DMS53 treated with DMSO at 0.1 percent for 48 hours (cell line): ENCODE data around the gene ZRANB3.
"Not testable (repeated sequence)": the region's sequence is repeated elsewhere in the genome, so short reads cannot be mapped to it uniquely, and the experiment has no call there.

Source experiments
- DNase-seq: peaks from one replicate; lab custom pipeline; 2025; ENCODE audit not compliant: unreplicated experiment; lab: John Stamatoyannopoulos, UW

Gene ZRANB3

DNA sequence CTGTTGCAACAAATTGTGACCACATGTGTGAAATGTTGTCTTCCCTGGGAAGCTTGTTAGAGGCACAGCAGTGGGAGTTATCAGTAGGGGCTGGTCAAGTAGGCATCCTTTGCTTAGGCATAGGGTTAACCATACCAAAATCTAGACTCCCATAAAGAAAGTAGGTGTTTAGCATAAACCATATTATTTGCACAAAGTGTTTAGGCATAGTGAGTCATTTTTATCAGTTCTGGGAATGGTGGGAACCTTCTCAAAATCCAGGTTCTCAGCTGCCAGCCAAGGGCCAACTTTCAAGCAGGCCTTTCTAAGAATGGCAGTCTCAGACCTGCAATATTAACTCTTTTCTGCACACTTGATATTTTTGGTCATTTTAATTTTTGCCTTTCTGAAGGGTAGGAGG is 390.4 kb downstream of the ZRANB3 start:
- DNase-seq = no peak

- no peak for DNase-seq
Observed at GRCh38 chr2:135132314-135132713, 398.7 kb downstream of the ZRANB3 start.

DNA sequence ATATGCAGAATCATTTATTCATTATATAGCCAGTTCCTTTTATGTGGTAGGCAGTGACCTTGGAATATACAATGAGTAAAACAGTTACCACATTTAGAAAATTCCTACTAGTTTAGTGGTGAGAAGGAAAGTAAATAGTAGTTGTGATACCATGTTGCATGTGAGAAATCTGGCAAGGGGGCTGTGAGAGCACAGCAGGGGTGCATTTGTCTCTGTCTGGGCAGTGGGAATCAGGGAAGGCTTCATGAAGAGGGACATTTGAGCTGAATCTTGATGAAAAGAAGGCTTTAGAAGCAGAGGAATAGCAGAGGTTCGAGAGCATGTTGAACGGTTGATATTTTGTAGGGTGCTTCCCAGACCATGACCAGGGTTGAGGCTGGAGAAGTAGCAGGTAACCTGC is 400.3 kb downstream of the ZRANB3 start:
- no peak for DNase-seq

GRCh38 chr2:135125940-135126339 is 405.1 kb downstream of the ZRANB3 start:
- no peak for DNase-seq

DNA sequence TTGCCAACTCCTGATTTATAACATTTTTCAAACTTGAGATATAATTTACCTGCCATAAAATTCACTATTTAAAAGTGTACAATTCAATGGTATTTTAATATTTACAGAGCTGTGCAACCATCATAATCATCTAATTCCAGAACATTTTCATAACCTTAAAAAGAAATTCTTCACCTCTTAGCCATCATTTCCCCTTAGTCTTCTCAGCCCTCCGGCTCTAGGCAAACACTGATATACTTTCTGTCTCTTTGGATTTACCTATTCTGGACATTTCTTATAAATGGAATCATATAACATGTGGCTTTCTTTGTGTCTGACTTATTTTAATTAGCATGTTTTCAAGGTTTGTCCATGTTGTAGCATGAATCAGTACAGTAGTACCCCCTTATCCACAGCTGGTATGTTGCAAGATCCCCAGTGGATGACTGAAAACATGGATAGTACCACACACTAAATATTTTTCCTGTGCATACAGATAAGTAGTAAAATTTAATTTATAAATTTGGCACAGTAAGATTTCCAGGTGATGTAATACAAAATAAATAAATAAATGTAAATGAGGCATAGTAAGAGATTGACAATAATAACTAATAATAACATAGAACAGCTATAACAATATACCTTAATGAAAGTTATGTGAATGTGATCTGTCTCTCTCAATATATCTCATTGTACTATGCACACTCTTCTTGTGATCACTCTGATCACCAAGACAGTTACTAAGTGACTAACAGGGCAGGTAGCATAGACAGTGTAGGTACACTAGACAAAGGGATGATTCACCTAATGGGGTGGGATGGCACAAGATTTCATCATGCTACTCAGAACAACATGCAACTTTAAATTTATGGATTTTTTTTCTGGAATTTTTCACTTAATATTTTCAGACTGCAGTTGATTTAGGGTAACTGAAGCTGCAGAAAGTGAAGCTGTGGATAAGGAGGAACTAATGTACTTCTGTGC is 405.8 kb downstream of the ZRANB3 start:
- DNase-seq = no peak

DNA sequence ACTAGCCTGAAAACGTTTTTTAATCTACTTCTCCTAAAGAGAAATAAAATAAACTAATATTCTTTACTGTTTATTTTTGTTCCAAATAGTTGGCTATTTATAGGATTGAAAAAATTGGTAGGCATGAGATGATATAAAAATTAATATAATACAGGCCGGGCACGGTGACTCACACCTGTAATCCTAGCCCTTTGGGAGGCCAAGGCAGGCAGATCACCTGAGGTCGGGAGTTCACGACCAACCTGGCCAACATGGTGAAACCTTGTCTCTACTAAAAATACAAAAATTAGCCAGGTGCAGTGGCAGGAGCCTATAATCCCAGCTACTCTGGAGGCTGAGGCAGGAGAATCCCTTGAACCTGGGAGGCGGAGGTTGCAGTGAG is 409.4 kb downstream of the ZRANB3 start:
- not testable (repeated sequence) for DNase-seq

DNA sequence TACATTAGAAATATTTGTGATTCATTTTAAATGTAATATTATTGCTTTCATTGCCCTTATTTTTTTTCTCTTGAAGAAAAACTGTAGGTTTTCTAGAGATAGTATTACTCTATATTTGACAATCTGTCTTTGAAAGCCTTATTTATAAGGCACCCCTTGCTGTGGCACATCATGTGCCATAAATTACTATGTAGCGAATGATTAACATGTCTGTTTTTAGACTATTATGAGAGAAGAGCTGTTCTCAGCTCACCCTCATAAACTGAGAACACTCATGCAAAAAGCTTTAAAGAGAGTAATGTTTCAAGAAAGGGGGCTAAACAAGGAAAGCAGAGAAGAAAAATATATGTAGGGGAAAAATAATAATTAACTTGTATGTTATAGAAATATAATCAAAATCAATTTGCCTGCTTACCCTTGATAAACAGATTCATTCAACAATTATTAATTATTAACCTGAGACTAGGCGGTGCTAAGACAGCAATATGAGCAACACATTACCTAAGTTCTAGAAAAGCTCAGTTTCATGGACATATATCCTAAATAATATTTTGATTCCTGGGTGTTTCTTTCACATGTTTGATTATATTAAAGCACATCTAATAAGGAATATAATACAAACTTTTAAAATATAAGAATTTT is 409.9 kb downstream of the ZRANB3 start:
- no peak for DNase-seq

GRCh38 chr2:135119582-135119981 is 411.4 kb downstream of the ZRANB3 start:
- DNase-seq = no peak

DNA sequence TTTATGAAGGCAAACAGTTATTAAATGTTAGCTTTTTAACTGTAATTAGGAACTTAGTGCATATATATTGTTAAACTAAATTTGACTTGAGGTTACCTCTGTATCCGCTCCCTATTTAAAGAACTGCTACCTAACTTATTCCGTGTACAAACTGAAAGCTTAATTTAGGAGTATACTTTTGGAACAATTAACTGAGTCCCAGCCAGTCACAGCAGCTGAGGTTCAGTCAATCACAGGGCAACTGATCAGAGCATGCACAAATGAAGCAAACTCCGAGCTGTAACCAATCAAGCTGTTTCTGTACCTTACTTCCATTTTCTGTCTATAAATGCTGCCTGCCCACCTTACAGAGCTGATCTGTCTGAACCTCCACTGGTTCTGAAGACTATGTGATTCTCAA is 417.7 kb downstream of the ZRANB3 start:
- DNase-seq = no peak

DNA sequence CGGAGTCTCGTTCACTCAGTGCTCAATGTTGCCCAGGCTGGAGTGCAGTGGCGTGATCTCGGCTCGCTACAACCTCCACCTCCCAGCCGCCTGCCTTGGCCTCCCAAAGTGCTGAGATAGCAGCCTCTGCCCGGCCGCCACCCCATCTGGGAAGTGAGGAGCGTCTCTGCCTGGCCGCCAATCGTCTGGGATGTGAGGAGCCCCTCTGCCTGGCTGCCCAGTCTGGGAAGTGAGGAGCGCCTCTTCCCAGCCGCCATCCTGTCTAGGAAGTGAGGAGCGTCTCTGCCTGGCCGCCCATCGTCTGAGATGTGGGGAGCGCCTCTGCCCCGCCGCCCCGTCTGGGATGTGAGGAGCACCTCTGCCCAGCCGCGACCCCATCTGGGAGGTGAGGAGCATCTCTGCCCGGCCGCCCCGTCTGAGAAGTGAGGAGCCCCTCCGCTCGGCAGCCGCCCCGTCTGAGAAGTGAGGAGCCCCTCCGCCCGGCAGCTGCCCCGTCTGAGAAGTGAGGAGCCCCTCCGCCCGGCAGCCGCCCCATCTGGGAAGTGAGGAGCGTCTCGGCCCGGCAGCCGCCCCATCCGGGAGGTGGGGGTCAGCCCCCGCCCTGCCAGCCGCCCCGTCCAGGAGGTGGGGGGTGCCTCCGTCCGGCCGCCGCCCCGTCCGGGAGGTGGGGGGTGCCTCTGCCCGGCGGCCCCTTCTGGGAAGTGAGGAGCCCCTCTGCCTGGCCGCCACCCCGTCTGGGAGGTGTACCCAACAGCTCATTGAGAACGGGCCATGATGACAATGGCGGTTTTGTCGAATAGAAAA is 425.3 kb downstream of the ZRANB3 start:
- DNase-seq = not testable (repeated sequence)

- no peak for DNase-seq
Observed at GRCh38 chr2:135103843-135104242, 427.2 kb downstream of the ZRANB3 start.

GRCh38 chr2:135099802-135100483 is 431.1 kb downstream of the ZRANB3 start:
- no peak for DNase-seq

DNA sequence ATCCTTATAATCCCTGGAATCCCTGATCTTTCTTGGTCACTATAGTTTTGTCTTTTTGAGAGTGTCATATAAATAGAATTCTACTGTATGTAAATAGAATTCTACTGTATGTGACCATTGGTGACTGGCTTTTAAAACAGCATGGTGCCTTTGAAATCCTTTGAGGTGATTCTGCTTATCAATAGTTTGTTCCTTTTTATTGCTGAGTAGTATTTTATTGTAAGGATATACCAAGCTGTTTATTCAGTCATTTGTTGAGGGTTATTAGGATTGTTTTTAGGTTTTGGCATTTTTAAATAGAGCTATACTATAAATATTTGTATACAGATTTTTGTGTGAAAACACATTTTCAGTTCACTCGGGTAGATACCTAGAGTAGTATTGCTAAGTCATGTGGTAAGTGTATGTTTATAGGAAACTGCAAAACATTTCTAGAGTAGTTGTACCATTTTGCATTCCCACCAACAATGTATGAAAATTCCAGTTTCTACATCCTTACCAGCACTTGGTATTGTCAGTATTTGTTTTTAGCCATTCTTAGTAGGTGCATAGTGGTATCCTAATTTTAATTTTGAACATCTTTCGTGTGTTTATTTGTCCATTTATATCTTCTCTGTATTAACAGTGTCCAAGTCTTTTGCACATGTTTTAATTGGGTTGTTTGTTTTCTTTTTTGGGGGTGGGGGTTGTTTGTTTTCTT is 433.3 kb downstream of the ZRANB3 start:
- no peak for DNase-seq

DNA sequence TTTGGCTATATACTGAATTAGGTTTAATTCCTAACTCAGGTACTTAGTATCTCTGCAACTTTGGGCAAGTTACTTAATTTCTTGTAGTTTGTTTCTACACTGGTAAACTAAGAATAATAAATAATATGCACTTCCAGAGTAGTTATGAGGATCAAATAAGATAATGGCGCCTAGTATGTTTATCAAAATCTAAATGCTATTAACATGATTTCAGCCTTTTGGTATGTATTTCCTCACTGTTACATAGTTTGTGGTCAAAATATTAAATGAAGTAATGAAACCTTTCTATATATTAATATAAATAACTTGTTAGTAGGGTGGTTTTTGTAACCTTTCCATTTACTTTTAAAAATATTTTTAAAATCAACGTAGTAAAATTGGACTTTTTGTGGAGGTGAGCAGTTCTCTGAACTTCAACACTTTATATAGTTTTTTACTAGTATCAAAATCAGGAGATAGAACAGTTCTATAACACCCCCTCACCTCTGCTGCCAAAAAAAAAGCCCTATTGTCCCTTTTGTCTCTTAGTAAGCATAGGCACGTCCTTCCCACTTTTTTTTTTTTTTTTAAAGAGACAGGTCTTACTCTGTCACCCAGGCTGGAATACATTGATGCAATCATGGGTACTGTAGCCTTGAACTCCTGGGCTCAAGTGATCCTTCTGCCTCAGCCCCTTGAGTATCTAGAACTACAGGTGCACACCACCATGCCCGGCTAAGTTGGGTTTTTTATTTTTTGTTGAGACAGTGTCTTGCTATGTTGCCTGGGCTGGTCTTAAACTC is 434.2 kb downstream of the ZRANB3 start:
- no peak for DNase-seq

- DNase-seq = no peak
Observed at GRCh38 chr2:135095591-135095990, 435.4 kb downstream of the ZRANB3 start.

GRCh38 chr2:135094508-135094907 is 436.5 kb downstream of the ZRANB3 start:
- DNase-seq = no peak

DNA sequence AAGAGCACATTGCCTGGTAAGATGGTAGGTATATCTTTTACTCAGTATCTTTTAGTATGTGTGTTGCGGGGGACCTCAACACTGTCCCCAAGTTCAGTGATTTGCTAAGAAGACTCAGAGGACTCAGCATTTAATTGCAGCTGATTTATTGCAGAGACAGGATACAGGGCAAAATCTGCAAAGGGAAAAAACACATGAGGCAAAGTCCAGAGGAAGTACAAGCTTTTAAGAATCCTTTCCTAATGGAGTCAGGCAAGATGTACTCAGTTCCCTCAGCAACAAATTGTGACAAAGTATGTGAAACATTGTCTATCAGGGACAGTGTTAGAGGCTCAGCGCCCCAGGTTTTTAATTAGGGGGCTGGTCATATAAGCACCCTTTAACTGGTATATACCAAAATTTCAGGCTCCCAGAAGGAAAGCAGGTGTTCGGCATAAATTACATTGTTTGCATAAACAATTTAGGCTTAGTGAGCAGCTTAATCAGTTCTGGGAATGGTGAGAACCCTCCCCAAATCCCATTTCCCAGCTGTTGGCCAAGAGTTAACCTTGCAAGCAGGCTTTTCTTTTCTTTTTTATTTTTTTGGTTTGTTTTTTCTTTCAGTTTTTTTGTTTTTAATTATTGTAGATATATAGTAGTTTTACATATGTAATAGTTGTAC is 437.2 kb downstream of the ZRANB3 start:
- no peak for DNase-seq

DNA sequence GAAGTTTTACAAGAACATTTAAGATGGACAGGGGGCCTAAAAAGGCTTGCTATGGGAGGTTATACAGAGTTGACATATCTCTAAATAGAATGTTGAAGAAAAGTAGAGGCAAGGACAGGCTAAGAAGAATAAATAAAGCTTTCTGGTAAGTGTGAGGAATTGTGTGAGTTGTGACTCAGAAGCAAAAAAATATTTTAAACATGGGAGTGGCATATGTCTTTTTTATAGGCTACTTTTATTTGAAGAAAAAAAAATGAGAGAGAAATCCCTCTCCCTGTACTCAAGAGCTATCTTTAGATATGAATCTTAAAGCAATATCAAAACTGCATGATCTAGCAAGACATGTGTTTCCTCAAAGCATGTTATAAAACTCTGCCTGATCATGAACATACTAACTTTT is 437.8 kb downstream of the ZRANB3 start:
- DNase-seq = no peak

DNA sequence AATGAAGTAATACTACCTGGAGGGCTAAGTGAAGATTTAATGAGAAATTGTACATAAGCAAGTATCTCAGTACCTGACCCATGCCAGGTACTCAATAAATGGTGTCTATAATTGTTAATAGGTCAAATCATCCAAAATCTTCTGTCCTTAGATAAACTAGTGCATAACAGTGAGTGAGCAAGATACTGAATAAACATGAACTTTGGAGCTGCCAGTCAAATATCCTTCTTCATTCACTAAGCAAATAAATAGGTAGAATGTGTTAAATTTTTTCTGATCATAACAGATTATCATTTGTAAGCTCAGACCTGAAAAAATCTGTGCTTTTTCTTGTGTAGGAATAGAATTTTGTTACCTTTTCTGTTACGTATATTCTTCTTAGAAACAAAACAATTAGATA is 439.3 kb downstream of the ZRANB3 start:
- no peak for DNase-seq
